Esophagus (tissue), 2 donors: ENCODE data around the gene WWOX. TPM values are rescaled to one million over a fixed set of nuclear protein-coding genes. Genes with fewer than 3 reads are reported as not detected.
A peak's percentile ranks its signal among the peaks of the same experiment; 100 is the strongest.

Experiments
- H3K27ac ChIP-seq, 2 donors: one replicate each; pipeline ENCODE4 v1.5.1; 2013; ENCODE audit warnings: low read depth in 2 of 2, mild to moderate bottlenecking in 2 of 2, inconsistent platforms in 1 of 2, low read length in 1 of 2, moderate library complexity in 1 of 2
- H3K27me3 ChIP-seq, 2 donors: one replicate each; pipeline ENCODE4 v1.6.1; 2013; ENCODE audit warnings: low read length in 2 of 2, control low read depth in 1 of 2, mild to moderate bottlenecking in 1 of 2; ENCODE audit not compliant: insufficient read depth in 2 of 2, control insufficient read depth in 1 of 2
- H3K36me3 ChIP-seq, 2 donors: one replicate each; pipeline ENCODE4 v1.6.1; 2013; ENCODE audit warnings: low read length in 1 of 2; ENCODE audit not compliant: control insufficient read depth in 2 of 2, insufficient read depth in 2 of 2
- H3K4me1 ChIP-seq, 2 donors: one replicate each; pipeline ENCODE4 v1.6.1; 2013; ENCODE audit warnings: low read length in 1 of 2; ENCODE audit not compliant: control insufficient read depth in 2 of 2, insufficient read depth in 2 of 2
- H3K4me3 ChIP-seq, 2 donors: one replicate each; pipeline ENCODE4 v1.5.1; 2013; ENCODE audit warnings: low read length in 2 of 2, mild to moderate bottlenecking in 2 of 2, low read depth in 1 of 2, moderate library complexity in 1 of 2
- H3K9me3 ChIP-seq, 2 donors: one replicate each; pipeline ENCODE4 v1.6.1; 2013; ENCODE audit warnings: mild to moderate bottlenecking in 2 of 2, low read depth in 1 of 2, low read length in 1 of 2, moderate library complexity in 1 of 2; ENCODE audit not compliant: control insufficient read depth in 2 of 2, insufficient read depth in 1 of 2
- WGBS, 2 donors: extraction: QIAGEN DNeasy Blood & Tissue Kit; methylation state at CpG; one replicate each; pipeline ENCODE4 v1.1.7; 2013; 5-methylcytosine and 5-hydroxymethylcytosine counted together
- polyA plus RNA-seq, 2 donors: library from polyadenylated mRNA; stranded (reverse); fragments of 200-250 nt; gene quantifications; one replicate each; pipeline ENCODE4 v1.2.3, GENCODE V29; 2013
- donor health status: healthy with polysubstance abuse.
- donor health status: Bipolar disorder and iron deficiency.

WWOX gene
- polyA plus RNA-seq, 2 donors = 6.4 to 9.1 TPM

DNA sequence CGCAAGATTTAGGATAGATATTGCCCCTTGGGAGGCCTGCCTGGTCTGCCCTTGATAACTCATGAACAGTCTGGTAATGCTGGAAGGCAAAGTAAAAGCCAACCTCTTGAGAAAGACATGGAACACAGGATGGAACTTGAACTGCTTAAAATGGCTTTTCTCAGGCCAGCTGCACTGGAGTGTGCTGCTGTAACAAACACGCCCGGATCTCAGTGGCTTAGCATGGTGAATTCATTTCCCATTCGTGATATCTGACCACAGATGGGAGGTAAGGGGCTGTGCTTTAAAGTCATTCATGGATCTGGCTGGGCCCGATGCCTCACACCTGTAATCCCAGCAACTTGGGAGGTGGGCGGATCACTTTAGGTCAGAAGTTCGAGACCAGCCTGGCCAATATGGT is 113.2 kb downstream of the WWOX start:
- Histone ChIP-seq H3K36me3 (no peaks in the 10 kb centered on the region), H3K27me3 (no peaks in the 10 kb centered on the region), H3K9me3 (no peaks in the 10 kb centered on the region), H3K4me1 (peaks cover 0 to 8% of the 10 kb centered on the region in 2 donors), H3K27ac (peak overlapping the region; percentile 20 to 33), H3K4me3 (no peak overlapping the region)
- WGBS, 2 donors = 94 to 95% methylated on average over 7 of the region's 7 CpGs

DNA sequence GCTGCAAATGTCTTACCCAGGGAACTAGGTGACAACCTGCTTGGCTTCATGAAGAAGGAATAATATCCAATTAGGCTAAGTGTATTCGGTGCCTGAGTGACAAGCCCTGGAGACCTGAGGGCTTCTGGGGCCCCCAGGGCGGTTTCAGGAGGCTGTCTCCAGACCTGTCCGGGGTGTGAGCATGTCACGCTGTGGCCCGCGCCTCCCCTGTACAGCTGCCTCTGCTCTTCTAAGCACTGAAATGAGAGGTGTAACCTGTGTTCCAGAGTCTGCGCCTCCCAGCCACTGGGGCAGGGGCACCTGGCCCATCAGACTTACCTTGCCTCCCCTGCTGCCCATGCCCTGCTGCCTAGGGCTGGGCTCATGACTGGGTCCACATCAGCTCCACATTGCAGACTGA is 114.3 kb downstream of the WWOX start:
- H3K4me3 ChIP-seq = no peak overlapping the region
- no peaks in the 10 kb centered on the region for H3K27me3 ChIP-seq
- peaks cover 0 to 8% of the 10 kb centered on the region in 2 donors for H3K4me1 ChIP-seq
- no peak overlapping the region for H3K27ac ChIP-seq
- no peaks in the 10 kb centered on the region for H3K36me3 ChIP-seq
- WGBS, 2 donors = 93 to 95% methylated on average over 7 of the region's 7 CpGs
- H3K9me3 ChIP-seq = no peaks in the 10 kb centered on the region

DNA sequence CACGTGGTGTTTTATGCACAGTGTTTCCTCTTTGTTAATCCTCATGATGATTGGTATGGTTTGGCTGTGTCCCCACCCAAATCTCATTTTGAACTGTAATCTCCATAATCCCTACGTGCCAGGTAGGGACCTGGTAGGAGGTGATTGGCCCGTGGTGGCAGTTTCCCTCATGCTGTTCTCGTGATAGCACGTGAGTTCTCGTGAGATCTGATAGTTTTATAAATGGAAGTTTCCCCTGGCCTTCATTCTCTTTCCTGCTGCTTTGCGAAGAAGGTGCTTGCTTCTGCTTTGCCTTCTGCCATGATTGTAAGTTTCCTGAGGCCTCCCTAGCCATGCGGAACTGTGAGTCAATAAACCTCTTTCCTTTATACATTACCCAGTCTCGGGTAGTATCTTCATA is 115.8 kb downstream of the WWOX start:
- Histone ChIP-seq H3K4me1 (peaks cover 0 to 8% of the 10 kb centered on the region in 2 donors), H3K27me3 (no peaks in the 10 kb centered on the region), H3K27ac (no peak overlapping the region), H3K4me3 (no peak overlapping the region), H3K9me3 (no peaks in the 10 kb centered on the region), H3K36me3 (no peaks in the 10 kb centered on the region)
- WGBS, 2 donors = 89% methylated on average over 9 of the region's 9 CpGs

DNA sequence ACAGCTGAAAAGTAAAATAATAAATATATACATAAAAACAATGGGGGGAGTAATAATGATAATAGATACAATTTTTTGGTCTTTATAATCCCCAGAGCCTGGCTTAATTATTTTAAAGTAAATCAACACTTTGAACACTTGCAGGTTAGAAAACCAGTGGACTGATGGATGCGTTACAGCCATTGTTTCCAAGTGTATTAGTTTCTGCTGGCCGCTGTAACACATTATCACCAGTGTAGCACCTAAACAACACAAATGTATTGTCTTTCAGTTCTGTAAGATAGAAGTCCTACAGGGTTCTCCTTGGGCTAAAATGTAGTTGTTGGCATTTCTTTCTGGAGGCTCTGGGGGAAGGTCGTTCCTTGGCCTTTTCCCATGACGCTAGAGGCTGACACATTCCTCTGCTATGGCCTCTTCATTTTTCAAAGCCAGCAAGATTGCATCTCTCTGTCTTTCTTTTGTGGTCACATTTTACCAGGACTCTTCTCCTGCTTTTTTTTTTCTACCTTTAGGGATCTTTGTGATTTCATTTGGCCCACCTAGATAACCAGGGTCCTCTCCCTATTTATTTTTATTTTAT is 116.8 kb downstream of the WWOX start:
- H3K9me3 ChIP-seq = no peaks in the 10 kb centered on the region

DNA sequence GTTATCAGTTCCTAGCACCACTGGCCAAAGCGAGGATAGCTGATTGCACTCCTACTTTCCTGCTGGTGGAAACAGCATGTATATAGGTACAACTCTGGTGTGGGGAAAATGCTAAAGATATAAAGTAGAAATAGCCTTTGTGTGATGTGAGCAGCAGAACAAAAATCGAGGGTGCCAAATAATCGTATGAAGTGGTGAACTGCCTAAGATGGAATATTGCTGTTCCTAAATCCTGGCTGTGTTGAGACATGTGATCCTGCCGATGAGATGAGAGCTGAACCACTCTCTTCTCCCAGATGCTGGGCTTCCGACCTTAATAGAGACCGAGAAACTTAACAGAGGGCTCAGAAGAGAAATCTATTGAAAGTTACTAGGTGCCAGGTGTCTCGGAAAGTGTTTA is 117.8 kb downstream of the WWOX start:
- no peaks in the 10 kb centered on the region for H3K27me3 ChIP-seq
- H3K27ac ChIP-seq = no peak overlapping the region
- no peak overlapping the region for H3K4me3 ChIP-seq
- WGBS, 2 donors = 84 to 90% methylated on average over 7 of the region's 7 CpGs
- H3K9me3 ChIP-seq = no peaks in the 10 kb centered on the region
- no peaks in the 10 kb centered on the region for H3K4me1 ChIP-seq
- H3K36me3 ChIP-seq = no peaks in the 10 kb centered on the region

More for the DNA sequence above, 116.8 kb downstream of the WWOX start:
- Histone ChIP-seq H3K27ac (no peak overlapping the region), H3K27me3 (no peaks in the 10 kb centered on the region), H3K4me3 (no peak overlapping the region), H3K36me3 (no peaks in the 10 kb centered on the region), H3K4me1 (peaks cover 0 to 5% of the 10 kb centered on the region in 2 donors)
- WGBS, 2 donors = 94 to 99% methylated on average over 4 of the region's 4 CpGs

DNA sequence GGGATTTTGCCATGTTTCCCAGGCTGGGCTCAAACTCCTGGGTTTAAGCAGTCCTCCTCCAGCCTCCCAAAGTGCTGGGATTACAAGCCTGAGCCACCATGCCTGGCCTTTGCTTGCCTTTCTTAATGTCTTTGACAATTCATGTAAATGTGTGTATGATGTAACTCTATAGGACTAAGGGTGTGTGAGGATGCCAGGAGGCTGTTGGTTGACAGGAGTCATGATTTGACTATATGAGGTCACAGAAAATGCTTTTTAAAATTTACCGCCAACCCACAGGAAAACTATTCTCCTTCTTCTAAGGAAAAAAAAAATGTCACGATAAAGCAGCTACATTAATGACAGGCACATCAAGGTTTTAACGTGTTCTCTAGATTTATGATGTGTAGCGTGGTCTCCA is 118.8 kb downstream of the WWOX start:
- no peak overlapping the region for H3K27ac ChIP-seq
- no peaks in the 10 kb centered on the region for H3K36me3 ChIP-seq
- H3K4me3 ChIP-seq = no peak overlapping the region
- 96 to 97% methylated on average over 4 of the region's 4 CpGs for WGBS, 2 donors
- H3K27me3 ChIP-seq = no peaks in the 10 kb centered on the region
- no peaks in the 10 kb centered on the region for H3K4me1 ChIP-seq
- no peaks in the 10 kb centered on the region for H3K9me3 ChIP-seq

DNA sequence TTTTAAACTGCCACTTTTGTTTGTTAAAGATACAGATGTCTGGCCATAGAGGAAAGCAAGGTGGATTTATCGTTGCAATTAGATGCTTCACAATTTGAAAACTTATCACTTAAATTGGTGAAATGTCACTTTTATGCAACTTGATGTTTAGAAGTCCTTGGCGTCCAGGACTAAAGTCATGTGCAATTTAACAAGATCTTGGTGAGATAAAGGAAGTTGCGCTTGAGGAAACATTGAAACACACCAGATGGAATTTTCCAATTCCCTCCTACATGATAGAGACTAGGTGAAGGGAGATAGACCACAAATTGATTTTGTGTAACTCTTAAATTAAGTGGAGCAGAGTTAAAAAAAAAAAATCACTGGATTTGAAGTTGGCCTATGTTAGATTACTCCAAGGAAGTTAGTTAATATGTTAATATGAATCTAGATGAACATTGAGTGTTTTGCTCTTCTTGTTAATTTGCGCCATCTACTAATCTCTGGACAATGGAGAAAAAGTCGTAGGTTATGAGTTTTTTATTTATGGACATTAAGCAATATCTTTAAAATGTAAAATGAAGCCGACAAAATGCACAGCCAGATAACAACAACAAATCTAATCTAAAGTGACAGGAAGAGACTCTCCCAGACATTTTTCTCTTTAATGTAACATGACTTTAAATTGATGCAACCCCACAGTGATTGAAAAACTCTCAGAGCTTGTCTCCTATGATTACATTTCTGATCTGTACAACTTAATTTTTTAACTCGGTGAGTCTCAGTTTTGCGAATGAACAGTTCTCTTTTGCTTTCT is 119.6 kb downstream of the WWOX start:
- Histone ChIP-seq H3K9me3 (no peaks in the 10 kb centered on the region), H3K27ac (no peak overlapping the region), H3K27me3 (no peaks in the 10 kb centered on the region), H3K36me3 (no peaks in the 10 kb centered on the region), H3K4me3 (no peak overlapping the region), H3K4me1 (no peaks in the 10 kb centered on the region)
- WGBS, 2 donors = 90 to 92% methylated on average over 8 of the region's 8 CpGs

DNA sequence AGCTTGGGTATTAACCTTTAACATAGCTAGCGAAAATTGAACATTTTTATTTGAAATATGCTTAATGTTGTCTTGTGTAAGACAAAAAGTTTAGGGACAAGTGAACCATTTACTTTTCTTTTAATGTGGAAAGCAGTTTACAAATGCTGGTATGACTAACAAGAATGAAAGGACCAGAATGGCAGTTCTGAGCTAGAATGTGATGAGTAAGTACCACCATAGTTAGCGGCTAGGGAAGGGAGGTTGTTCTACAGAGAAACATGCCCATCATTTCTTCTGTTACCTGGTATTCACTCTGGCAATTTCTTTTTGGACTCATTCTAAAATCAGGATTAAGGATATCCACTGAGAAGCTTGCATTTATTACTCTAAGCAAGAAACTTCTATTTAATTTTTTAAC is 121.1 kb downstream of the WWOX start:
- Histone ChIP-seq H3K36me3 (no peaks in the 10 kb centered on the region), H3K4me1 (no peaks in the 10 kb centered on the region), H3K27me3 (no peaks in the 10 kb centered on the region), H3K4me3 (no peak overlapping the region), H3K27ac (no peak overlapping the region), H3K9me3 (no peaks in the 10 kb centered on the region)
- WGBS, 2 donors = 92 to 95% methylated on average over 2 of the region's 2 CpGs

DNA sequence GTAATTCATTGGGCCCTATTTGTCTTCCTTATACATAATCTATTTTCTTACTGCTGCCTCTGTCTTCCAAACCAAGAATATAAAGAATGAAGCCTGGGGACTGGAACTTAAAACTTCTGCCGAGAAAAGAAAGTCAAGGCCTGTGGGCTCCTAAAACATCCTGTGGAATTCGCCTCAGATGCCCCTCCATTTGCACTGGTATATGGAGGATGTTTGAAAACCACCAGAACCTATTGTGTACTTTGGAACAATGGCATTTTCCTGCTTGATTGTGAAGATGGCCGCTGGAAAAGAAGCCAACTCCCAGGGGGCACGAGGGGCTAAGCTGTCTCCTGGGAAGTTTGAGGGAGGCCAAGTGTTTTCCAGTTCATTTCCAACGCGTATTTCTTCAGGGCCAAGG is 122.4 kb downstream of the WWOX start:
- Histone ChIP-seq H3K4me3 (no peak overlapping the region), H3K27me3 (no peaks in the 10 kb centered on the region)
- 77% methylated on average over 6 of the region's 6 CpGs for whole genome bisulfite sequencing, 2 donors

DNA sequence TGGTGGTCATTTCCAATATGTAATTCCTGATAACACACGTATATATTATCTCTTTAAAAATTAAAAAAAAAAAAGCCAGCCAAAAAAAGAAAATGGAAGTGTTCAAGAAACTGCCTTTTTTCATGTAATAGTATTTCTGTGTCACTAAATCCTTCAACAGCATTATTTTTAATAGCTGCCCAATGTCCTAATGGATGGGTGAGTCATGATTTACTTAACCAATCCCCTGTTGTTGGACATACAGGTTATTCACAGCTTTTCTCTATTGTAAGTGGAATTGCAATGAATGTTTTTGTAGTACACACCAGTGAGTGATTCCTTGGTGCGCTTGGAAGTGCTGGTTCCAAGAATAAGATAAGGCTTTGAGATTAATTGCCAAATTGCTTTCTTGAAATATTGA is 124.9 kb downstream of the WWOX start:
- 81 to 83% methylated on average over 2 of the region's 2 CpGs for WGBS, 2 donors
- H3K4me1 ChIP-seq = no peaks in the 10 kb centered on the region

More for the DNA sequence above, 122.4 kb downstream of the WWOX start:
- Histone ChIP-seq H3K36me3 (no peaks in the 10 kb centered on the region), H3K9me3 (no peaks in the 10 kb centered on the region), H3K4me1 (no peaks in the 10 kb centered on the region), H3K27ac (no peak overlapping the region)

More for the DNA sequence above, 124.9 kb downstream of the WWOX start:
- H3K36me3 ChIP-seq = no peaks in the 10 kb centered on the region
- no peak overlapping the region for H3K4me3 ChIP-seq
- no peak overlapping the region for H3K27ac ChIP-seq
- no peaks in the 10 kb centered on the region for H3K9me3 ChIP-seq
- no peaks in the 10 kb centered on the region for H3K27me3 ChIP-seq
